SK-N-DZ (cell line): ENCODE data around the gene TRABD2B.

Experiments used
- DNase-seq: peaks from one replicate; pipeline ENCODE4 v3.0.0-alpha.2; 2015; ENCODE audit warnings: low spot score

Gene TRABD2B

DNA sequence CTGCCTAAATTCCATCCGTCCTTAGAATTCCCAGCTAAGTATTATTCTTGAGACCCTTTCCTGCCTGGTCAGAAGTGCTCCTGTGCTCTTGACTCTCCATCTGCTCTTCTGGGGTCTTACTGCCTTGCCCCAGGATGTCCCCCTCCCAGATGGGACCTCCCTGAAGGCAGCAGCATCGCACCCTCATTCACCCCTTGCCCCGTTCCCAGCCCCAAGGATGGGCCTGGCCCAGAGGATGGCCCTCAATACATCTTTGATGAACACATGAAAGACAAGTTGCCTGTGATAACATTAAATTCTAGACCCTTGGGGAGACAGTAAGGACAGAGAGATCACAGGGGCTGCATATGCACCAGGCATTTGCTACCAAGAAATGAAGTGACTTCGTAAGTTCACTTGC, 167.2 kb downstream of the TRABD2B start:
- DNase-seq, result no peak

DNA sequence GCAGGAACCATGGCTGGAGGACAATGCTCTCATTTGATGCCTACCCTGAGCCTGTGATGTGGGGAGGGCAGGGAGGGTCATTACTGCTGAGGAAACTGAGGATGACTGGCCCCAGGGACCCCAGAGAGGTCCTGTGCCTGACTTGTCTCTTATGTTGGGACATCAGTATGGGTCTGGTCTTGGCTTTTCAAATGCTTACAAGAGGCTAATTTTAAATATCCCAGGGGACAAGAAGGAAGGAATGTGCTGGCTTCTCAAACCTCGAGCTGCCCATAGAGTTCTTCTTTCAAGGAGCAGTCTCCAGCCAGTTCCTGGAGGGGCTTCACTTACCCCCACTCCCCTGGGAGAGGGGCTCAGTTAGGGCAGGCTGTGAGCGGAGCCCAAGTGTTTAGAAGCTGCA, 168.2 kb downstream of the TRABD2B start:
- DNase-seq, result no peak

DNA sequence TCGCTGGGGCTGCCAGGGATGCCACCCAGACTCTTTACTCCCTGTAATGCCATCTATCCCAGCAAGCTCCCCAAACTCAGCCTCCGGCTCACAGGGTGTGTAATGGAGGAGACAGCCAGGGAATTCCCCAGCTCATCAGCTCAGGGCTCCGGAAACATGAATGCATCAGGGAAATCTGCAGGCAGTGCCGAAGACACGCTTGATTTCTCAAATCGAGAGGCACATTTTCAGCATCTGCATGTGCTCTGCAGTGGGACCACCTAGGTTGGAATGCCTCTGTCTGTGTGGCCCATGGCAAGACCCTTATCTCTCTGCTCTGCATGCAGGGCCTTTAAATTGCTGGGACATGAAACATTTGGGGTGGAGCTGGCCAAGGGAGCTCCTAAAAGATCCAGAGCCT, 170.1 kb downstream of the TRABD2B start:
- DNase-seq, result no peak

GRCh38 chr1:47824716-47825115, 172.5 kb downstream of the TRABD2B start:
- no peak for DNase-seq

GRCh38 chr1:47824297-47824696, 172.9 kb downstream of the TRABD2B start:
- no peak for DNase-seq

DNA sequence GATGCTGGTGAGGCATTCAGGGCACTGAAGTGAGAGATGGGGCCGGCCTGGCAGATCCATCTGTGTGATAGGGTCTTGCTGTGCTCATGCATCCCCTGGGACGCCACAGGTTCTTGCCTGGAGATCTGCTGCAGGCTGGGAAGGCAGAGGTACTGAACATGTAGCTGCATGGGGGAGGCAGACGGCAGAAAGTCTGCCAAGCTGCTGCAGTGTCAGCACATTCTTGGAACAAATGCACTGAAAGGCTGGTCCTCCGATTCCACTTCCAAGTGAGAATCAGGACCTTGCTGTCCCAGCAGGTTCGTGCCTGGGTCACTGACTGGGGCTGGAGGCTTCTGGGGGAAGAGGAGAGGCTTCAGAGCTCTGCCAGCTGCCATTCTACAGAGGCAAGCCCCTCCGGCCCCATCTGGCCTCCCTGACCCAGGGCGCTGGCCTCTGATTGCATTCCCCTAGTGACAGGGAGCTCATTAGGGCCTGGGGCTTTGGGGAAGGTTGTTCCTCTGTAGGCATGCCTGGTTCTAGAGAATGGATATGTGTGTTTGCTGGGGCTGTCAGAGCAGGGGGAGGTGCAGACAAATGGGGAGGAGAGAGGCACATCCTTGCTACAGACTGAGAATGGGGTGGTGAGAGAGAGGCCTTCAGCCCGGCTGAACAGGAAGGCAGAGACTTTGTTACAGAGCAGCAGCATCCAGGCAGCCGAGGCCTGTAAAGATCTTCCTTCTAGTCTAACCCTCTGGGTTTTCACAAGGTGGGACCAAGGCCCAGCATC, 174.0 kb downstream of the TRABD2B start:
- peak; percentile 89 for DNase-seq

- DNase-seq, result no peak
Observed at GRCh38 chr1:47821760-47822159, 175.4 kb downstream of the TRABD2B start.

- no peak for DNase-seq
Observed at GRCh38 chr1:47819574-47819888, 177.7 kb downstream of the TRABD2B start.

DNA sequence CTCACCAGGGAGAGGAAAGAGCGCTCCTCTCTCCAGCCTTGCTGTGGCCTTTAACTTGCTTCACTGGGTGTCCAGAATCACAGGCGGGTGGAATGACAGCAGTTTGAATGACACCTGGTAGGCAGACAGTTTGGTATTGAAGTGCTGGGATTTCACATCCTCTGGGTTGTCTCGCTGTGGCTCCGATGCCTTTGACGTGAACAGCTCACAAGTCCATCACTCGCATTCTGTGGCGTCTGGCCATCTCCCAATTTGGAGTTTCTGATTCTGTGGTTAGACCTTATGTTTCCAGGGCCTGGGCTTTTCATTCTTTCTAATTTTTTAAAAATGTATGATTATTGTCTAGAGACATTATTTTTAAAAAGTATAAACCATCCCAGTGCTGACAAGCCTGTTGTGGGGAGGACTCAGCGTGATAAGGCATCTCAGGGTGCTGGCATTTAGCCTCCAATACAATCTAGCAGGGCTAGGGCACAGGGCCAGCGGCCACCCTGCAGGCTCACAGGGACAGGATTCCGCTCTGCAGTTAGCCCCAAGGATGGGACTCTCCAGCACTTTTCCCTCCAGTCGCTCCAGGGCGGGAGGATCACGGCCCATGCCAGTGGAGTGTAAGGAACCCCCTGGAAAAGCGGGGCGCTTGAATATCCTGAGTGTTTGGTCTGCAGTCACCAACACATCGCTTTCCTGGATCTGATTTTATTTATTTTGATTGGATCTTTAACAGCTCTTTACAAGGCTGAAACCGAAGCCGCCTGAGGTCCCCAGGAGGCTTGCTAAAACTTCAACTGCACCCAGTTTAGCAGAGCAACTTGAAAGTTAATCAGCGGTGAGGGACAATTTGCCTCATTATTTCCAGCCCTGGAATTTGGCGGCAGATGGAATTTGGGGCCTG, 178.3 kb downstream of the TRABD2B start:
- DNase-seq, result no peak

GRCh38 chr1:47817861-47818260, 179.3 kb downstream of the TRABD2B start:
- DNase-seq, result no peak

DNA sequence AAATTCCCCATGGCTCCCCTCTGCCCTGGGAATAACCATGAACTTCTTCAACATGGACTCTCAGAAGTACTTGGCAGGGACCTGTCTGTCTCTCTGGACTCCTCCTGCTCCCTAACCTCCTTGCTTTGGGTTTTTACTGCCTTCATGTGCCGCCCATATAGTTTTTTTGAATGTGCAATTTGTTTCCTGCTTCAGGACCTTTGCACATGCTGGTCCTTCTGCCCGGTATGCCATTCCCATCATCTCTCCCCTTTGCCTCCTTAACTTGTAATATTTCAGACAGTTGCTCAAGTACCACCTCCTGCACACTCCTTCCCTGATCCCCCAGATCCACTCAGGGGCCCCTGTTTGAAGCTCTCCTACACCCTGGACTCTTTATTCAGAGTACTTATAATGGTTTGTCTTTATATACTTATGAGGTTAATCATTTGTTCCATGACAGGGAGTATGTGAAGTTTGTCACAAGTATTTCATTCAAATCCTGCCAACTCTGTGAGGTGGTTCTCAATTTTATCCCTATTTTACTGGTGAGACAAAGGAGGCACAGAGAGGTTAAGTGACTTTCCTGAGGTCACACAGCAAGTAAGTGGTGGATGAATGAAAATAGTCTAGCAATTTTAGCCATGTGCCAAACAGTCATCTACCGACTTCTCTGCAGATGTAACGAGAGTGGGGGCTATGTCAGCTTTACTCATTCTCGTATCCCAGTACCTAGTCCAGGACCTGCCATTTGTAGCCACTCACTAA, 180.7 kb downstream of the TRABD2B start:
- no peak for DNase-seq

DNA sequence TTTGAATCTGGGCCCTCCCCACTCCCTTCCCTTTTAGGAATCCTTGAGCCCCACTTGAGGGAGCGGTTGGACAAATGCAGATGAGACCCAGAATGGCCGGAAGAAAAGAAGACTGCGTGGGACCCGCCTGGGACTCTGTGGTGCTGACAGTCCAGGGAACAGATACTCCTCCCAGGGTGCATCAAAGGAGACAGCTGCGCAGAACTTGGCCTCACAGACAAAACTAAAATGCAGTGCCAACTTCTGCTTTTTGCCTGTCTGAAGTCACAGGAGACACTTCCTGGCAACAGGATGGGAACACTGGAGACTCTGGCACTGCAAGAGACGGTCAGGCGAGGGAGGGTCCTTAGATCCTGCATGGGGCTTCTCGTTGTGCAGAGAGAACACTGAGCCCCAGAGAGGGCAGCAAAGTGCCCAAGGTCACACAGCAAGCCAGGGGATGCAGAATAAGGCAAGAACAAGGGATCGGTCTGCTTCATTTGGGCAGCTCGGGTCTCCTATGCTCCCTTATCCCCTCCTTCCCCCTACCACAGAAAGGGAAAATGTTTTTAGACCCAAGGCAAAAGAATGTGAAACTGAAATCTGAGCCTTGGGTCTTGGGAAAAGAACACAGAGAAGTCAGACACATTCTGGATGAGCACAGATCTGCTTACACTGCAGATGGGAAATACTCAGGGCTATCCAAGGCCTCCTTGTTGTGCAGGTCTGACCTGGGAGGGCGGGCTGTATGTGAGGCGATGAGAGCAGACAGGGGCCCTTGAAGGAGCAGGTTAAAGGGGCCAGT, 182.4 kb downstream of the TRABD2B start:
- no peak for DNase-seq

DNA sequence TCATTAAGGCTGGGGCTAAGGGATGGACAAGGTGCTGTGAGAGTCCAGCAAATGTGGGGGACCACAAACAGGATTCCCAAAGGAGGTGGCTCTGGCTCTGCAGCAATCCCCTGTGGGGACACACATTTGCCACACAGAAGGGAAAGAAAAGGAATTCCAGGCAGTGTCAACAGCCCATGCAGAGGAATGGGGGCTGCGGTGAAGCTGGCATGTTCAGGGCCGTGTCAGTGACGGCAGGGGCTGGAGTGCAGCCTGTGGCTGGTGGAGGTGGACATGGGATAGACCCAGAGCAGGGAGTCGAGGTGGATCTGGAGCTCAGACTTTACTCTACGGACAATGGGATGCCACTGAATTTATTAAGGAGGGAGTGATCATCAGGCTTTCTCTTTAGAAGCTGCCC, 183.2 kb downstream of the TRABD2B start:
- no peak for DNase-seq

DNA sequence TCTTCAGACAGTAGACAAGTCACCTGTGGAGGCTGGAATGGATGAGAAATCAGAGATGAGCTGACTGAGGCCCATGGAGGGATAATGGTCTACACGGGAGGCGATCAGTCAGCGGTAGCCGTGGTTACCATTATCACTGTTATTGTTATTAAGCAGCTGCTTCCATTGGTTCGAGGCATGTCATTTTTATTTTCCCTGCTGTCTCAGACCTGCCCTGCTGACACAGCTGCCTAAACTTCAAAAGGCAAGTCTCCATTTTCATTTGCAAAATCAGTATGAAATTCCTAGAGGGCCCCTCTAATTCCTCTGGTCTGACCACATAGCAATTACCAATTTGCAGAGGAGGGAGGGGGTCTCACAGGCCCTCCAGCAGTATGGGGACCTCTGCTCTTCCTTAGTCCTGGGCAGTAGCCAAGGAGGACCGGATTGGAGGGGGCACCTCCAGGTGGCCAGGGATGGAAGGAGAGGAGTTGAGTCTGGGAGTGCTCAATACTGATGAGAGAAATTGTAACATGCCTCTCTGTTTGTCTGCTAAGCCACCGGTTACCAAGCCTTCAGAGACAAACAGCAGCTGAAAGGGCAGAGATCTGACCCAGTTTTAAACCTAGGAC, 184.2 kb downstream of the TRABD2B start:
- no peak for DNase-seq

- DNase-seq, result no peak
Observed at GRCh38 chr1:47810964-47811682, 186.1 kb downstream of the TRABD2B start.

DNA sequence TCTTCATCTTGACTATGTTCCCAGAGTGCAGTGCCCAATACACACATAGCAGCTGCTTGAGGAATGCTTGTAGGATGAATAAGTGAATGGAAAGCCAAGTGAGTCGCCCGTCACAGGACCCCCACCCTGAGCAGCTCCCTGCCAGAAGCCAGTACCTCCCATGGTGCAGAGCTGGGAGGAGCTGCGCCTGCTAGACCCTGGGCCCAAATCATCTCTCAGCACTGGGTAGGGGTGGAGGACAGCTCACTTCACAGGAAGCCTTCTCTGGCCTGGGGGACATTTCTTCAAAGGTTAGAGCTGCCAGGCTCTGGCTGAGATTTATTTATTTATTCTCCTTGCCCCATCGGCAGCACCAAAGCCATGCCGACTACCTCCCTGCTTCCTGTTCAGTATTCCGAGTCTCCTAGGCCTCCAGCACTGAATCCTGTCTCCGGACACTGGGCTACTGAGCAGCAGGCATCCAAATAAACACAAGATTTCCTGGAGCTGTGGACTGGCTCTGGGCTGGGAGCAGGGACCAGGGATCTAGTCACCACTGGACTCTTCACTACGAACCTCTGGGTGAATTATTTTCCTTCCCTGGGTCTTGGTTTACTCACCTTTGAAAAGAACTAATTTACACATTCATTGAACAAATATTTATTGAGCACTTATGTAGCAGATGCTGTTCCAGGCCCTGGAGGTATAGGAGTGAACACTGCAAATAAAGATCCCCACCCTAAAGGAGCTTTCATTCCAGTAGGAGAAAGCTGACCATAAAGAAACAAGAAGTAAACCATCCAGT, 187.7 kb downstream of the TRABD2B start:
- DNase-seq, result no peak

DNA sequence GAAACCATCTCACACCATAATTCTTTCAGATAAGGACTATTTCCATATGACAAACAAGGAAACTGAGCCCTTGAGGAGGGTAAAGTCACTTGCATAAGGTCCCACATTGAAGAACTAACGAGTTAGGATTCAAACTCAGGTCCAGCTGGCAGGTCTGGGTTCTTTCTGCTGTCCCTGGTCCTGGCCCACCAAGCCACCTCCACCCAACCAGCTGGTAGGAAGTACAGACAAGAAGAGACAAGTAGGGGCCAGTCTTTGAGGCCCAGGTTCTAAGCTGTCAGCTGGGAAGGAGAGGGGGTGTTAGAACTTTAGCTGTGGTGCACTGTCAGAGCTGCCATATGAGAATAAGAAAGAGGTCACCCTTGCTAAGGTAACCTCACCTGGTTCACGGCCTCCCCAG, 188.6 kb downstream of the TRABD2B start:
- DNase-seq, result no peak

DNA sequence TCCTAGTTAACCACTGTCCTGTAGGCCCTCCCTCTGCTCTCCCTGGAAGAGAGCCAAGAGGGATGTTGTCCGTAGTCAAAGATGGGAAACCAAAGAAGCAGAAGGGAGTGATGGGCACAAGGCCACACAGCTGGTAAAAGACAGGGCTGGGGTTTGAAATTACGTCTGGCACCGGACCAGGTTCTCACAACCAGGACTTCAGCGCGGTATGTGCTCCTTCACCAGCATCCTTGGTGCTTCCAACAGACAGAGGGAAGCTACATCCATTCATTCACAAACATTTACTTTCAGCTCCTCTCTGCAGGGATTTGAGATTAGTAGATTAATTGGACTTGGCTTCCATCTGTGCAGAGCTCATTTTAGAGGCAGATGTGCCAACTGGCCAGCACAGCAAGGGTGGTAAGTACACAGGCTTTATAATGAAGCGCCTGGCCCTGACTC, 191.2 kb downstream of the TRABD2B start:
- peak; percentile 22 for DNase-seq

DNA sequence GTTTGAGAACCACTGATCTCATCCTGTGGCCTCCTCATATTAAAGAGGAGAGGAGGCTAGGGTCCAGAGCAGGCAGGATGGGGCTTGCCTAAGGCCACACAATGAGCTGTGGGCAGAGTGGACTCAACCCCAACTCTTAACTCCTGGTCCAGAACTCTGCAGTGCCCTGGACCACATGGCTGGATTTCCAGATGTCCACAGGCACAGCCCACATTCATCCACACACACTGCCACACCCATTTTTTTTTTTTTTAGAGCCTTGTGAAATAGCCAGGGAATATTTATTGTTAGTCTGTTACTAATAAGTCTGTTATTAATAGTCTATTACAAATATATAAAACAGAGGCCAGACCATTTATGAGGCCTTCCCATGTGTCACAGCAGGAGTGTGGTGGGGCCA, 192.2 kb downstream of the TRABD2B start:
- no peak for DNase-seq
